ENCODE data around the gene IL16.

IL16 gene

GRCh38 chr15:81296673-81297072 is 100.0 kb downstream of the IL16 start:
- DNase-seq: peak; percentile 74

GRCh38 chr15:81297147-81297572 is 100.5 kb downstream of the IL16 start:
- no peak for DNase-seq

GRCh38 chr15:81297603-81298575 is 101.2 kb downstream of the IL16 start:
- no peak for DNase-seq

- DNase-seq: no peak
Observed at GRCh38 chr15:81298611-81299010, 101.9 kb downstream of the IL16 start.

GRCh38 chr15:81299156-81299555 is 102.5 kb downstream of the IL16 start:
- no peak for DNase-seq

- DNase-seq: no peak
Observed at GRCh38 chr15:81299630-81300273, 103.1 kb downstream of the IL16 start.

- DNase-seq: no peak
Observed at GRCh38 chr15:81301385-81301784, 104.7 kb downstream of the IL16 start.

GRCh38 chr15:81301815-81302399 is 105.2 kb downstream of the IL16 start:
- DNase-seq: peak; percentile 21

GRCh38 chr15:81302701-81303109 is 106.0 kb downstream of the IL16 start:
- no peak for DNase-seq

- no peak for DNase-seq
Observed at GRCh38 chr15:81303244-81304225, 106.9 kb downstream of the IL16 start.

- no peak for DNase-seq
Observed at GRCh38 chr15:81304226-81304625, 107.5 kb downstream of the IL16 start.

- DNase-seq: no peak
Observed at GRCh38 chr15:81308260-81308659, 111.6 kb downstream of the IL16 start.

- no peak for DNase-seq
Observed at GRCh38 chr15:81309647-81310450, 113.2 kb downstream of the IL16 start.

GRCh38 chr15:81310480-81310879 is 113.8 kb downstream of the IL16 start:
- DNase-seq: no peak

GRCh38 chr15:81311752-81312464 is 115.2 kb downstream of the IL16 start:
- DNase-seq: no peak

GRCh38 chr15:81312790-81313543 is 116.3 kb downstream of the IL16 start:
- DNase-seq: no peak

GRCh38 chr15:81313686-81314085 is 117.0 kb downstream of the IL16 start:
- DNase-seq: no peak

GRCh38 chr15:81314378-81314777 is 117.7 kb downstream of the IL16 start:
- no peak for DNase-seq

- DNase-seq: no peak
Observed at GRCh38 chr15:81315452-81316175, 118.9 kb downstream of the IL16 start.

Data from stimulated activated naive CD4-positive, alpha-beta T cell treated with Interleukin-2 at 50 U/mL for 16 hours (primary cell).